ENCODE data around the gene CDK5RAP1. TPM values are rescaled to one million over a fixed set of nuclear protein-coding genes. Genes with fewer than 3 reads are reported as not detected.

The CDK5RAP1 gene
- 81.2 TPM for polyA plus RNA-seq (2012; ENCODE audit: insufficient read depth, insufficient read length, low read depth)

GRCh38 chr20:33401184-33401920 lies at the start of gene CDK5RAP1:
CDK5RAP1 (minus strand) TSS chr20:33401519; CDS start chr20:33397064, 4,455 bp downstream.
- no peaks in the 10 kb centered on the region; the same call in 1 of the 2 replicates for H3K36me3 ChIP-seq
- TF ChIP-seq CTCF (IDR thresholded peaks at IDR 0.05; ENCODE audit: low read depth, low read length) = no peak; the same call in 1 of the 2 replicates
- DNase-seq = peak; percentile 90

GRCh38 chr20:33450867-33451266 lies 49.5 kb upstream of the CDK5RAP1 start:
- TF ChIP-seq CTCF (IDR thresholded peaks at IDR 0.05; ENCODE audit: low read depth, low read length) = no peak
- H3K4me3 ChIP-seq (ENCODE audit: low read depth, low read length) = no peak overlapping the region
- H3K4me1 ChIP-seq = no peaks in the 10 kb centered on the region; the same call in 1 of the 2 replicates
- H3K27me3 ChIP-seq = no peaks in the 10 kb centered on the region
- no peaks in the 10 kb centered on the region for H3K36me3 ChIP-seq
- DNase-seq = no peak
- H3K9me3 ChIP-seq = no peaks in the 10 kb centered on the region

More at GRCh38 chr20:33401184-33401920, at the start of gene CDK5RAP1:
- no peaks in the 10 kb centered on the region for H3K27me3 ChIP-seq
- no peaks in the 10 kb centered on the region for H3K9me3 ChIP-seq
- peaks cover 4% of the 10 kb centered on the region; the same call in 1 of the 2 replicates for H3K4me1 ChIP-seq
- H3K4me3 ChIP-seq (ENCODE audit: low read depth, low read length) = peak within 1 kb of the TSS; percentile 96

- H3K9me3 ChIP-seq = no peaks in the 10 kb centered on the region
- H3K27me3 ChIP-seq = peaks cover 8% of the 10 kb centered on the region; the same call in 1 of the 2 replicates
- no peaks in the 10 kb centered on the region for H3K36me3 ChIP-seq
- no peak overlapping the region for H3K4me3 ChIP-seq (ENCODE audit: low read depth, low read length)
- no peak for DNase-seq
- H3K4me1 ChIP-seq = no peaks in the 10 kb centered on the region; the same call in none of the 2 replicates
- TF ChIP-seq CTCF (IDR thresholded peaks at IDR 0.05; ENCODE audit: low read depth, low read length) = no peak
Observed at GRCh38 chr20:33445881-33446625, 44.7 kb upstream of the CDK5RAP1 start.

- Histone ChIP-seq H3K4me1 (no peaks in the 10 kb centered on the region; the same call in 1 of the 2 replicates), H3K27me3 (peaks cover 8% of the 10 kb centered on the region; the same call in 1 of the 2 replicates), H3K4me3 (ENCODE audit: low read depth, low read length) (no peak overlapping the region), H3K9me3 (no peaks in the 10 kb centered on the region), H3K36me3 (no peaks in the 10 kb centered on the region)
- no peak for TF ChIP-seq CTCF (IDR thresholded peaks at IDR 0.05; ENCODE audit: low read depth, low read length)
- DNase-seq = no peak
Observed at GRCh38 chr20:33444797-33445560, 43.7 kb upstream of the CDK5RAP1 start.

GRCh38 chr20:33443512-33444239 lies 42.4 kb upstream of the CDK5RAP1 start, which contains the start of gene SNTA1:
SNTA1 (minus strand) TSS chr20:33443763; CDS start chr20:33443620, 143 bp downstream.
- DNase-seq = peak; percentile 98
- Histone ChIP-seq H3K4me3 (ENCODE audit: low read depth, low read length) (peak within 1 kb of the TSS; percentile 73), H3K4me1 (no peaks in the 10 kb centered on the region; the same call in 1 of the 2 replicates), H3K9me3 (no peaks in the 10 kb centered on the region), H3K36me3 (no peaks in the 10 kb centered on the region), H3K27me3 (peaks cover 8% of the 10 kb centered on the region; the same call in 1 of the 2 replicates)
- no peak for TF ChIP-seq CTCF (IDR thresholded peaks at IDR 0.05; ENCODE audit: low read depth, low read length)
